Stomach smooth muscle (tissue), 2 donors: ENCODE data around the gene SERPINE2.

Experiments used
- H3K27ac ChIP-seq: one replicate; pipeline ENCODE4 v1.7.0; 2013; ENCODE audit warnings: mild to moderate bottlenecking, low read length, inconsistent platforms
- H3K27me3 ChIP-seq, 2 donors: one replicate each; pipeline ENCODE4 v1.7.0; 2013; ENCODE audit warnings: low read length in 2 of 2; ENCODE audit not compliant: insufficient read depth in 2 of 2, control insufficient read depth in 1 of 2
- H3K36me3 ChIP-seq, 2 donors: one replicate each; pipeline ENCODE4 v1.7.0; 2013; ENCODE audit warnings: low read length in 2 of 2; ENCODE audit not compliant: control insufficient read depth in 2 of 2, insufficient read depth in 2 of 2
- H3K4me1 ChIP-seq: one replicate; pipeline ENCODE4 v1.7.0; 2013; ENCODE audit warnings: low read length; ENCODE audit not compliant: control insufficient read depth, insufficient read depth
- H3K4me3 ChIP-seq, 2 donors: one replicate each; pipeline ENCODE4 v1.7.0; 2013; ENCODE audit warnings: low read length in 2 of 2
- H3K9ac ChIP-seq, 2 donors: one replicate each; pipeline ENCODE4 v1.7.0; 2013; ENCODE audit warnings: low read length in 2 of 2, mild to moderate bottlenecking in 1 of 2
- H3K9me3 ChIP-seq, 2 donors: one replicate each; pipeline ENCODE4 v1.7.0; 2013; ENCODE audit warnings: low read length in 2 of 2; ENCODE audit not compliant: control insufficient read depth in 2 of 2
- donor health status: healthy.
- donor health status: Pancreatic carcinoma.

Gene SERPINE2

GRCh38 chr2:223929571-223930102 is 109.4 kb downstream of the SERPINE2 start:
- H3K4me3 ChIP-seq = no peak overlapping the region
- H3K4me1 ChIP-seq = peaks cover 7% of the 10 kb centered on the region
- no peaks in the 10 kb centered on the region for H3K36me3 ChIP-seq
- H3K27ac ChIP-seq = no peak overlapping the region
- no peaks in the 10 kb centered on the region for H3K27me3 ChIP-seq
- H3K9ac ChIP-seq = no peak overlapping the region
- H3K9me3 ChIP-seq = peaks cover 0 to 3% of the 10 kb centered on the region in 2 donors

- Histone ChIP-seq H3K4me1 (peaks cover 7% of the 10 kb centered on the region), H3K9me3 (peaks cover 0 to 3% of the 10 kb centered on the region in 2 donors), H3K4me3 (no peak overlapping the region)
Measured at GRCh38 chr2:223928113-223929006, 110.7 kb downstream of the SERPINE2 start.

GRCh38 chr2:223925106-223925505 is 114.0 kb downstream of the SERPINE2 start:
- Histone ChIP-seq H3K27ac (no peak overlapping the region), H3K36me3 (peaks cover 0 to 2% of the 10 kb centered on the region in 2 donors), H3K9me3 (peaks cover 0 to 3% of the 10 kb centered on the region in 2 donors), H3K27me3 (no peaks in the 10 kb centered on the region), H3K4me1 (peaks cover 3% of the 10 kb centered on the region), H3K4me3 (no peak overlapping the region), H3K9ac (no peak overlapping the region)

More at GRCh38 chr2:223928113-223929006, 110.7 kb downstream of the SERPINE2 start:
- H3K27me3 ChIP-seq = no peaks in the 10 kb centered on the region
- H3K27ac ChIP-seq = no peak overlapping the region
- H3K36me3 ChIP-seq = no peaks in the 10 kb centered on the region
- no peak overlapping the region for H3K9ac ChIP-seq
